GM21423 (cell line): ENCODE measurements around the gene ELOVL2.

Source experiments
- ATAC-seq: cut with Tn5 transposase; IDR thresholded peaks from one replicate; pipeline ENCODE4 v1.9.1; 2021; ENCODE audit warnings: mild to moderate bottlenecking, moderate library complexity; ENCODE audit not compliant: unreplicated experiment

Gene ELOVL2

DNA sequence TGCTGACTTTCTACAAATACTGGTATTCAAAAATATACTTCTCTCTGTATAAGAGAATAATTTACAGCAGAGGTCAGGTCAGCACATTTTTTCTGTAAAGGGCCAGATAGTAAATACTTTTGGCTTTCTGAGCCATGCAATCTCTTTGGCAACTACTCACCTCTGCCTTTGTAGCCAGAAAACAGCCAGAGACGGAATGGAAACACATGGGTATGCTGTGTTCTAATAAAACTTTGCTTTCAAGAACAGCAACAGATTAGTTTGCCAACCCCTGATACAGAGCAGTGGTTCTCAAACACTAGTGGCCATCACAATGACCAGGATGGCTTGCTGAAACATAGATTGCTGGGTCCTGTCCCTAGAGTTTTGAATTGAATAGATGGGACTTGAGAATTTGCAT, 111.0 kb downstream of the ELOVL2 start:
- ATAC-seq: no peak
